ENCODE measurements around the gene LMOD1.

- TF ChIP-seq, protein P1, sequence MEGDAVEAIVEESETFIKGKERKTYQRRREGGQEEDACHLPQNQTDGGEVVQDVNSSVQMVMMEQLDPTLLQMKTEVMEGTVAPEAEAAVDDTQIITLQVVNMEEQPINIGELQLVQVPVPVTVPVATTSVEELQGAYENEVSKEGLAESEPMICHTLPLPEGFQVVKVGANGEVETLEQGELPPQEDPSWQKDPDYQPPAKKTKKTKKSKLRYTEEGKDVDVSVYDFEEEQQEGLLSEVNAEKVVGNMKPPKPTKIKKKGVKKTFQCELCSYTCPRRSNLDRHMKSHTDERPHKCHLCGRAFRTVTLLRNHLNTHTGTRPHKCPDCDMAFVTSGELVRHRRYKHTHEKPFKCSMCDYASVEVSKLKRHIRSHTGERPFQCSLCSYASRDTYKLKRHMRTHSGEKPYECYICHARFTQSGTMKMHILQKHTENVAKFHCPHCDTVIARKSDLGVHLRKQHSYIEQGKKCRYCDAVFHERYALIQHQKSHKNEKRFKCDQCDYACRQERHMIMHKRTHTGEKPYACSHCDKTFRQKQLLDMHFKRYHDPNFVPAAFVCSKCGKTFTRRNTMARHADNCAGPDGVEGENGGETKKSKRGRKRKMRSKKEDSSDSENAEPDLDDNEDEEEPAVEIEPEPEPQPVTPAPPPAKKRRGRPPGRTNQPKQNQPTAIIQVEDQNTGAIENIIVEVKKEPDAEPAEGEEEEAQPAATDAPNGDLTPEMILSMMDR (IDR thresholded peaks at IDR 0.05), result no peak
- no peak for TF ChIP-seq POLR2AphosphoS5 (IDR thresholded peaks at IDR 0.05)
Observed at GRCh38 chr1:201849372-201850052, 96.8 kb downstream of the LMOD1 start.
